ENCODE measurements around the gene RPL13.

RPL13 gene

GRCh38 chr16:89582614-89583196, 22.2 kb downstream of the RPL13 start:
- Histone ChIP-seq H3K36me3 (replicated peaks; ENCODE audit: insufficient read depth, low read length) (no peaks in the 10 kb centered on the region), H3F3A (ENCODE audit: insufficient read depth, low read length) (no peaks in the 10 kb centered on the region), H3K9ac (ENCODE audit: low read length) (no peak overlapping the region), H2AFZ (ENCODE audit: low read length) (no peak overlapping the region), H3K4me1 (ENCODE audit: low read length) (0 out of 2 replicates have a peak, but pooled peaks cover 3% of the 10 kb centered on the region), H3K27ac (ENCODE audit: low read length) (no peak overlapping the region), H3K9me2 (replicated peaks; ENCODE audit: insufficient read depth, low read length) (no peaks in the 10 kb centered on the region), H4K20me1 (ENCODE audit: insufficient read depth, low read length) (no peaks in the 10 kb centered on the region), H3K79me2 (ENCODE audit: low read length) (no peaks in the 10 kb centered on the region), H3K9me3 (replicated peaks; ENCODE audit: insufficient read depth, low read length) (no peaks in the 10 kb centered on the region), H3K4me2 (ENCODE audit: low read depth, low read length) (no peak overlapping the region), H3K27me3 (replicated peaks; ENCODE audit: insufficient read depth, low read length) (no peaks in the 10 kb centered on the region; the same call in 1 of the 2 replicates), H3K4me3 (ENCODE audit: low read length) (no peak overlapping the region)
- no peak for DNase-seq
- TF ChIP-seq EZH2 (optimal IDR thresholded peaks at IDR 0.05; ENCODE audit: low read depth, low read length) (no peak), EZH2phosphoT487 (IDR thresholded peaks at IDR 0.05; ENCODE audit: low read length) (no peak)
- TF ChIP-seq, protein P1, sequence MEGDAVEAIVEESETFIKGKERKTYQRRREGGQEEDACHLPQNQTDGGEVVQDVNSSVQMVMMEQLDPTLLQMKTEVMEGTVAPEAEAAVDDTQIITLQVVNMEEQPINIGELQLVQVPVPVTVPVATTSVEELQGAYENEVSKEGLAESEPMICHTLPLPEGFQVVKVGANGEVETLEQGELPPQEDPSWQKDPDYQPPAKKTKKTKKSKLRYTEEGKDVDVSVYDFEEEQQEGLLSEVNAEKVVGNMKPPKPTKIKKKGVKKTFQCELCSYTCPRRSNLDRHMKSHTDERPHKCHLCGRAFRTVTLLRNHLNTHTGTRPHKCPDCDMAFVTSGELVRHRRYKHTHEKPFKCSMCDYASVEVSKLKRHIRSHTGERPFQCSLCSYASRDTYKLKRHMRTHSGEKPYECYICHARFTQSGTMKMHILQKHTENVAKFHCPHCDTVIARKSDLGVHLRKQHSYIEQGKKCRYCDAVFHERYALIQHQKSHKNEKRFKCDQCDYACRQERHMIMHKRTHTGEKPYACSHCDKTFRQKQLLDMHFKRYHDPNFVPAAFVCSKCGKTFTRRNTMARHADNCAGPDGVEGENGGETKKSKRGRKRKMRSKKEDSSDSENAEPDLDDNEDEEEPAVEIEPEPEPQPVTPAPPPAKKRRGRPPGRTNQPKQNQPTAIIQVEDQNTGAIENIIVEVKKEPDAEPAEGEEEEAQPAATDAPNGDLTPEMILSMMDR (IDR thresholded peaks at IDR 0.05; ENCODE audit: low read length): no peak

- Histone ChIP-seq H3K27me3 (replicated peaks; ENCODE audit: insufficient read depth, low read length) (no peaks in the 10 kb centered on the region; the same call in 1 of the 2 replicates), H3K9me2 (replicated peaks; ENCODE audit: insufficient read depth, low read length) (no peaks in the 10 kb centered on the region), H3K4me1 (ENCODE audit: low read length) (0 out of 2 replicates have a peak, but pooled peaks cover 3% of the 10 kb centered on the region), H3K4me3 (ENCODE audit: low read length) (no peak overlapping the region), H3K9me3 (replicated peaks; ENCODE audit: insufficient read depth, low read length) (no peaks in the 10 kb centered on the region), H3K9ac (ENCODE audit: low read length) (no peak overlapping the region), H3K27ac (ENCODE audit: low read length) (no peak overlapping the region), H3K79me2 (ENCODE audit: low read length) (no peaks in the 10 kb centered on the region), H3F3A (ENCODE audit: insufficient read depth, low read length) (no peaks in the 10 kb centered on the region), H3K36me3 (replicated peaks; ENCODE audit: insufficient read depth, low read length) (no peaks in the 10 kb centered on the region), H4K20me1 (ENCODE audit: insufficient read depth, low read length) (no peaks in the 10 kb centered on the region), H2AFZ (ENCODE audit: low read length) (no peak overlapping the region), H3K4me2 (ENCODE audit: low read depth, low read length) (no peak overlapping the region)
- DNase-seq: no peak
- TF ChIP-seq EZH2 (optimal IDR thresholded peaks at IDR 0.05; ENCODE audit: low read depth, low read length) (no peak), EZH2phosphoT487 (IDR thresholded peaks at IDR 0.05; ENCODE audit: low read length) (no peak)
- TF ChIP-seq, protein P1 (IDR thresholded peaks at IDR 0.05; ENCODE audit: low read length): no peak
These were observed 22.9 kb downstream of the RPL13 start for GRCh38 chr16:89583197-89583894.

DNA sequence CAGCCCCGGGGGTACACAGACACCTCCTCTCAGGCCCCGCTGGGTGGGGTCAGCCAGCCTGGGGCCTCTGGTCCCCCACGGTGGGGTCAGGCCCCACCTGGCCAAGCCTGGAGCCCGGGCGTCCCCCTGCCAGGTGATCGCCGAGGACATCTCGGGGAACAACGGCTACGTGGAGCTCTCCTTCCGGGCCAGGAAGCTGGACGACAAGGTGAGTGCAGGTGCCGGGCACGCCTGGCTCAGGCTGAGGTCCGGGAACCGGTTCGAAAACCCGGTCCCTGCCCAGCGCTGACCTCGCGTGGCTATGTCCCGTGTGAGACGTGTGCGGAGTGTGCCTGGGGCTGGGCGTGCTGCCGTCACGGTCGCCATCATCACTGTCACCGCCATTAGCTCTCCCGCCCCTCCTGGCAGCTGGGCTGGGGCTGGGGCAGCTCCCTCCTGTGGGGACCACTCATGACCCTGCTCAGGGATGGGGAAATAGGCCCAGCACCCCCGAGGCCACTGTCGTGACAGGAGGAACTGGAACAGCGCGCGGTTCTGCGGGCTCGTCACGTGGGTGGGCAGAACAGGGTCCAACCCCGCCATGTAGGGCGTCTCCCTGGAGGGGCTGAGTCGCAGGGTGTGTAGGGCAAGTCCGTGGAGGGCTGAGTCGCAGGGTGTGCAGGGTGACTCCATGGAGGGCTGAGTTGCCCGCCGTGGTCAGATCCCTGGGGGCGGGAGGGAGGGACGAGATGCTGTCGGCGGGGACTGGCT, 23.6 kb downstream of the RPL13 start:
- no peak for DNase-seq
- Histone ChIP-seq H3K4me1 (ENCODE audit: low read length) (0 out of 2 replicates have a peak, but pooled peaks cover 3% of the 10 kb centered on the region), H3K9me3 (replicated peaks; ENCODE audit: insufficient read depth, low read length) (no peaks in the 10 kb centered on the region), H3K27ac (ENCODE audit: low read length) (no peak overlapping the region), H3K9ac (ENCODE audit: low read length) (no peak overlapping the region), H3K27me3 (replicated peaks; ENCODE audit: insufficient read depth, low read length) (no peaks in the 10 kb centered on the region; the same call in 1 of the 2 replicates), H3K9me2 (replicated peaks; ENCODE audit: insufficient read depth, low read length) (no peaks in the 10 kb centered on the region), H3K79me2 (ENCODE audit: low read length) (no peaks in the 10 kb centered on the region), H2AFZ (ENCODE audit: low read length) (no peak overlapping the region), H3F3A (ENCODE audit: insufficient read depth, low read length) (no peaks in the 10 kb centered on the region), H3K4me2 (ENCODE audit: low read depth, low read length) (no peak overlapping the region), H3K36me3 (replicated peaks; ENCODE audit: insufficient read depth, low read length) (no peaks in the 10 kb centered on the region), H4K20me1 (ENCODE audit: insufficient read depth, low read length) (no peaks in the 10 kb centered on the region), H3K4me3 (ENCODE audit: low read length) (no peak overlapping the region)
- TF ChIP-seq EZH2 (optimal IDR thresholded peaks at IDR 0.05; ENCODE audit: low read depth, low read length): no peak
- TF ChIP-seq EZH2phosphoT487 (IDR thresholded peaks at IDR 0.05; ENCODE audit: low read length): no peak
- TF ChIP-seq, protein P1 (IDR thresholded peaks at IDR 0.05; ENCODE audit: low read length): no peak

All from MM.1S (cell line).